ENCODE data around the gene FRAT1.

FRAT1 gene

GRCh38 chr10:97321032-97321803 lies 2.1 kb downstream of the FRAT1 start:
- CTCF ChIA-PET, result interaction anchor here (0.9 to 2.6 kb wide), 2 partner anchors 12 to 35 kb away, joined by 3 to 25 read pairs; partner anchors contain the start of gene FRAT2
- Histone ChIP-seq H3K36me3 (ENCODE audit: control insufficient read depth in 4 of 4, insufficient read depth in 4 of 4, low read length in 3 of 4) (no peaks in the 10 kb centered on the region), H3K9me3 (ENCODE audit: control extremely low read depth in 1 of 5, control insufficient read depth in 4 of 5, insufficient read depth in 2 of 5, low read depth in 1 of 5, low read length in 4 of 5) (no peaks in the 10 kb centered on the region), H3K27me3 (replicated peaks in 2 of 5; ENCODE audit: control insufficient read depth in 4 of 5, insufficient read depth in 5 of 5, low read length in 4 of 5) (no peaks in the 10 kb centered on the region), H3K4me1 (ENCODE audit: control extremely low read depth in 1 of 4, control insufficient read depth in 4 of 4, insufficient read depth in 4 of 4, low read length in 3 of 4) (peaks cover 15 to 36% (median 30%) of the 10 kb centered on the region in 4 experiments), H3K27ac (ENCODE audit: insufficient read depth in 1 of 2, low read depth in 1 of 2, low read length in 2 of 2, poor library complexity in 1 of 2, severe bottlenecking in 2 of 2) (no peak overlapping the region), H3K4me3 (ENCODE audit: control insufficient read depth in 1 of 7, extremely low read depth in 1 of 7, insufficient read depth in 4 of 7, low read depth in 2 of 7, low read length in 6 of 7) (peak overlapping the region; percentile 8 to 91 (median 78))
- POLR2A ChIA-PET, result interaction anchor here (1.1 kb wide), 1 partner anchor 10 kb away, joined by 3 read pairs; no protein-coding TSS in a partner anchor
- 3% methylated on average over 33 of the region's 38 CpGs for WGBS (ENCODE audit: insufficient coverage)
- peak; percentile 19 to 74 (median 73) for DNase-seq

- CTCF ChIA-PET, result interaction anchor here (0.9 to 2.6 kb wide), 3 partner anchors 11 to 35 kb away, joined by 3 to 25 read pairs (median 5); partner anchors contain the start of gene FRAT2
- 90% methylated on average over 3 of the region's 3 CpGs for WGBS (ENCODE audit: insufficient coverage)
- H3K4me3 ChIP-seq (ENCODE audit: control insufficient read depth in 1 of 7, extremely low read depth in 1 of 7, insufficient read depth in 4 of 7, low read depth in 2 of 7, low read length in 6 of 7), result peak overlapping the region in 5 of 7 experiments; percentile 45 to 91 (median 78)
- no peaks in the 10 kb centered on the region for H3K27me3 ChIP-seq (replicated peaks in 2 of 5; ENCODE audit: control insufficient read depth in 4 of 5, insufficient read depth in 5 of 5, low read length in 4 of 5)
- peaks cover 15 to 36% (median 30%) of the 10 kb centered on the region in 4 experiments for H3K4me1 ChIP-seq (ENCODE audit: control extremely low read depth in 1 of 4, control insufficient read depth in 4 of 4, insufficient read depth in 4 of 4, low read length in 3 of 4)
- no peaks in the 10 kb centered on the region for H3K9me3 ChIP-seq (ENCODE audit: control extremely low read depth in 1 of 5, control insufficient read depth in 4 of 5, insufficient read depth in 2 of 5, low read depth in 1 of 5, low read length in 4 of 5)
- H3K27ac ChIP-seq (ENCODE audit: insufficient read depth in 1 of 2, low read depth in 1 of 2, low read length in 2 of 2, poor library complexity in 1 of 2, severe bottlenecking in 2 of 2), result no peak overlapping the region
- no peak for DNase-seq
- no peaks in the 10 kb centered on the region for H3K36me3 ChIP-seq (ENCODE audit: control insufficient read depth in 4 of 4, insufficient read depth in 4 of 4, low read length in 3 of 4)
- POLR2A ChIA-PET, result interaction anchor here (1.1 kb wide), 1 partner anchor 9 kb away, joined by 3 read pairs; no protein-coding TSS in a partner anchor
These were observed 2.7 kb downstream of the FRAT1 start for GRCh38 chr10:97321804-97322190.

GRCh38 chr10:97323501-97323900 lies 4.4 kb downstream of the FRAT1 start:
- WGBS (ENCODE audit: insufficient coverage), result 93% methylated on average over 3 of the region's 4 CpGs
- Histone ChIP-seq H3K9me3 (ENCODE audit: control extremely low read depth in 1 of 5, control insufficient read depth in 4 of 5, insufficient read depth in 2 of 5, low read depth in 1 of 5, low read length in 4 of 5) (no peaks in the 10 kb centered on the region), H3K4me3 (ENCODE audit: control insufficient read depth in 1 of 7, extremely low read depth in 1 of 7, insufficient read depth in 4 of 7, low read depth in 2 of 7, low read length in 6 of 7) (no peak overlapping the region), H3K36me3 (ENCODE audit: control insufficient read depth in 4 of 4, insufficient read depth in 4 of 4, low read length in 3 of 4) (peaks cover 0 to 2% (median 0%) of the 10 kb centered on the region in 4 experiments), H3K27me3 (replicated peaks in 2 of 5; ENCODE audit: control insufficient read depth in 4 of 5, insufficient read depth in 5 of 5, low read length in 4 of 5) (no peaks in the 10 kb centered on the region), H3K4me1 (ENCODE audit: control extremely low read depth in 1 of 4, control insufficient read depth in 4 of 4, insufficient read depth in 4 of 4, low read length in 3 of 4) (peaks cover 15 to 33% (median 28%) of the 10 kb centered on the region in 4 experiments), H3K27ac (ENCODE audit: insufficient read depth in 1 of 2, low read depth in 1 of 2, low read length in 2 of 2, poor library complexity in 1 of 2, severe bottlenecking in 2 of 2) (no peak overlapping the region)
- ChIA-PET POLR2A (no interaction called here), CTCF (interaction anchor here (1.7 to 2.6 kb wide), 3 partner anchors 9 to 32 kb away, joined by 5 to 25 read pairs (median 10); partner anchors contain the start of gene FRAT2)
- no peak for DNase-seq

- ChIA-PET POLR2A (interaction anchor here (0.5 to 0.9 kb wide), 2 partner anchors 9 to 175 kb away, joined by 3 to 4 read pairs; partner anchors contain the start of gene FRAT2), CTCF (interaction anchor here (0.7 to 2.1 kb wide), 4 partner anchors 8 to 41 kb away, joined by 3 to 10 read pairs (median 3); partner anchors contain the start of gene FRAT2)
- no peaks in the 10 kb centered on the region for H3K27me3 ChIP-seq (replicated peaks in 2 of 5; ENCODE audit: control insufficient read depth in 4 of 5, insufficient read depth in 5 of 5, low read length in 4 of 5)
- H3K4me1 ChIP-seq (ENCODE audit: control extremely low read depth in 1 of 4, control insufficient read depth in 4 of 4, insufficient read depth in 4 of 4, low read length in 3 of 4), result peaks cover 10 to 20% (median 14%) of the 10 kb centered on the region in 4 experiments
- H3K27ac ChIP-seq (ENCODE audit: insufficient read depth in 1 of 2, low read depth in 1 of 2, low read length in 2 of 2, poor library complexity in 1 of 2, severe bottlenecking in 2 of 2), result no peak overlapping the region
- WGBS (ENCODE audit: insufficient coverage), result 97% methylated on average over 8 of the region's 9 CpGs
- no peak overlapping the region for H3K4me3 ChIP-seq (ENCODE audit: control insufficient read depth in 1 of 7, extremely low read depth in 1 of 7, insufficient read depth in 4 of 7, low read depth in 2 of 7, low read length in 6 of 7)
- DNase-seq, result no peak
- no peaks in the 10 kb centered on the region for H3K9me3 ChIP-seq (ENCODE audit: control extremely low read depth in 1 of 5, control insufficient read depth in 4 of 5, insufficient read depth in 2 of 5, low read depth in 1 of 5, low read length in 4 of 5)
- peaks cover 0 to 18% (median 4%) of the 10 kb centered on the region in 4 experiments for H3K36me3 ChIP-seq (ENCODE audit: control insufficient read depth in 4 of 4, insufficient read depth in 4 of 4, low read length in 3 of 4)
These were observed 6.7 kb downstream of the FRAT1 start for GRCh38 chr10:97325754-97326153.

GRCh38 chr10:97327348-97328294 lies 8.6 kb downstream of the FRAT1 start:
- peaks cover 0 to 18% (median 7%) of the 10 kb centered on the region in 4 experiments for H3K36me3 ChIP-seq (ENCODE audit: control insufficient read depth in 4 of 4, insufficient read depth in 4 of 4, low read length in 3 of 4)
- POLR2A ChIA-PET, result interaction anchor here (1.2 kb wide), 1 partner anchor 8 kb away, joined by 5 read pairs; the partner anchor contains the start of gene FRAT1
- no peaks in the 10 kb centered on the region for H3K9me3 ChIP-seq (ENCODE audit: control extremely low read depth in 1 of 5, control insufficient read depth in 4 of 5, insufficient read depth in 2 of 5, low read depth in 1 of 5, low read length in 4 of 5)
- H3K27ac ChIP-seq (ENCODE audit: insufficient read depth in 1 of 2, low read depth in 1 of 2, low read length in 2 of 2, poor library complexity in 1 of 2, severe bottlenecking in 2 of 2), result no peak overlapping the region
- WGBS (ENCODE audit: insufficient coverage), result 98% methylated on average over 6 of the region's 7 CpGs
- CTCF ChIA-PET, result interaction anchor here (0.9 to 2.0 kb wide), 4 partner anchors 9 to 49 kb away, joined by 3 to 7 read pairs (median 4); partner anchors contain the start of gene FRAT1
- H3K4me3 ChIP-seq (ENCODE audit: control insufficient read depth in 1 of 7, extremely low read depth in 1 of 7, insufficient read depth in 4 of 7, low read depth in 2 of 7, low read length in 6 of 7), result no peak overlapping the region
- no peaks in the 10 kb centered on the region for H3K27me3 ChIP-seq (replicated peaks in 2 of 5; ENCODE audit: control insufficient read depth in 4 of 5, insufficient read depth in 5 of 5, low read length in 4 of 5)
- H3K4me1 ChIP-seq (ENCODE audit: control extremely low read depth in 1 of 4, control insufficient read depth in 4 of 4, insufficient read depth in 4 of 4, low read length in 3 of 4), result peaks cover under 1 to 19% (median 10%) of the 10 kb centered on the region in 4 experiments
- peak in 1 of 3 donors; percentile 15 for DNase-seq

- ChIA-PET CTCF (interaction anchor here (0.6 to 2.0 kb wide), 3 partner anchors 14 to 76 kb away, joined by 3 to 5 read pairs (median 4); no protein-coding TSS in a partner anchor), POLR2A (interaction anchor here (0.6 to 1.2 kb wide), 2 partner anchors 9 to 421 kb away, joined by 4 to 5 read pairs; partner anchors contain the start of gene FRAT1)
- Histone ChIP-seq H3K27me3 (replicated peaks in 2 of 5; ENCODE audit: control insufficient read depth in 4 of 5, insufficient read depth in 5 of 5, low read length in 4 of 5) (no peaks in the 10 kb centered on the region), H3K4me1 (ENCODE audit: control extremely low read depth in 1 of 4, control insufficient read depth in 4 of 4, insufficient read depth in 4 of 4, low read length in 3 of 4) (peaks cover 8 to 30% (median 22%) of the 10 kb centered on the region in 4 experiments), H3K4me3 (ENCODE audit: control insufficient read depth in 1 of 7, extremely low read depth in 1 of 7, insufficient read depth in 4 of 7, low read depth in 2 of 7, low read length in 6 of 7) (no peak overlapping the region), H3K27ac (ENCODE audit: insufficient read depth in 1 of 2, low read depth in 1 of 2, low read length in 2 of 2, poor library complexity in 1 of 2, severe bottlenecking in 2 of 2) (no peak overlapping the region), H3K36me3 (ENCODE audit: control insufficient read depth in 4 of 4, insufficient read depth in 4 of 4, low read length in 3 of 4) (peaks cover 0 to 18% (median 7%) of the 10 kb centered on the region in 4 experiments), H3K9me3 (ENCODE audit: control extremely low read depth in 1 of 5, control insufficient read depth in 4 of 5, insufficient read depth in 2 of 5, low read depth in 1 of 5, low read length in 4 of 5) (no peaks in the 10 kb centered on the region)
- DNase-seq, result no peak
- 100% methylated on average over 3 of the region's 3 CpGs for whole genome bisulfite sequencing (ENCODE audit: insufficient coverage)
These were observed 9.8 kb downstream of the FRAT1 start for GRCh38 chr10:97328646-97329453.
